Mesenchymal stem cell (in vitro differentiated cells and primary cell): Measurements from ENCODE around the gene BBS4.
"Not testable (repeated sequence)": the region's sequence is repeated elsewhere in the genome, so short reads cannot be mapped to it uniquely, and the experiment has no call there.

Experiments used
- DNase-seq: peaks from one replicate; pipeline ENCODE4 v3.0.0-alpha.2; 2013
- H2AFZ ChIP-seq: one replicate; pipeline ENCODE4 v1.6.1; 2013; ENCODE audit warnings: low read depth, mild to moderate bottlenecking, control low read depth, inconsistent platforms, low read length, moderate library complexity
- H2AK5ac ChIP-seq: 2 replicates; pipeline ENCODE4 v1.6.1; 2013; ENCODE audit warnings: low read length, moderate library complexity, mild to moderate bottlenecking, inconsistent platforms; ENCODE audit not compliant: severe bottlenecking
- H2BK120ac ChIP-seq: one replicate; pipeline ENCODE4 v1.6.1; 2013; ENCODE audit warnings: low read depth, mild to moderate bottlenecking, inconsistent platforms, low read length, moderate library complexity
- H2BK12ac ChIP-seq, 2 experiments: one replicate each; pipeline ENCODE4 v1.6.1; 2013; ENCODE audit warnings: inconsistent platforms in 2 of 2, low read length in 2 of 2, mild to moderate bottlenecking in 2 of 2, moderate library complexity in 2 of 2, control low read depth in 1 of 2
- H2BK15ac ChIP-seq: one replicate; pipeline ENCODE4 v1.6.1; 2013; ENCODE audit warnings: mild to moderate bottlenecking, low read depth, inconsistent platforms; ENCODE audit not compliant: poor library complexity, severe bottlenecking
- H2BK5ac ChIP-seq: 2 replicates; pipeline ENCODE4 v1.6.1; 2013; ENCODE audit warnings: low read depth, mild to moderate bottlenecking, low read length, control low read depth, inconsistent platforms; ENCODE audit not compliant: poor library complexity, severe bottlenecking
- H3K14ac ChIP-seq, 2 experiments: one replicate each; pipeline ENCODE4 v1.6.1; 2013; ENCODE audit warnings: inconsistent platforms in 2 of 2, low read length in 2 of 2, control low read depth in 1 of 2, mild to moderate bottlenecking in 1 of 2, moderate library complexity in 1 of 2
- H3K18ac ChIP-seq, 2 experiments: one replicate each; pipeline ENCODE4 v1.6.1; 2013; ENCODE audit warnings: inconsistent platforms in 2 of 2, low read length in 2 of 2, control low read depth in 1 of 2, low read depth in 1 of 2, mild to moderate bottlenecking in 1 of 2
- H3K23ac ChIP-seq, 2 experiments: one replicate each; pipeline ENCODE4 v1.6.1; 2013; ENCODE audit warnings: inconsistent platforms in 2 of 2, low read length in 2 of 2, mild to moderate bottlenecking in 2 of 2, moderate library complexity in 2 of 2, control low read depth in 1 of 2
- H3K27ac ChIP-seq: 2 replicates; pipeline ENCODE4 v1.5.1; 2013; ENCODE audit warnings: mild to moderate bottlenecking, moderate library complexity, low read length, control low read depth, inconsistent platforms; ENCODE audit not compliant: poor library complexity, severe bottlenecking
- H3K27me3 ChIP-seq, 2 experiments: 2 replicates each; pipeline versions ENCODE4 v1.6.1 to v1.7.0; 2013; ENCODE audit warnings: low read length in 2 of 2, mild to moderate bottlenecking in 2 of 2, moderate library complexity in 2 of 2, control low read depth in 1 of 2, inconsistent platforms in 1 of 2; ENCODE audit not compliant: control insufficient read depth in 1 of 2, insufficient read depth in 1 of 2
- H3K36me3 ChIP-seq, 2 experiments: 2 replicates each; pipeline versions ENCODE4 v1.6.1 to v1.7.0; 2013; ENCODE audit warnings: low read length in 2 of 2, control low read depth in 1 of 2, inconsistent platforms in 1 of 2, low read depth in 1 of 2, mild to moderate bottlenecking in 1 of 2; ENCODE audit not compliant: insufficient read depth in 2 of 2, control insufficient read depth in 1 of 2
- H3K4ac ChIP-seq, 2 experiments: one replicate each; pipeline ENCODE4 v1.6.1; 2013; ENCODE audit warnings: inconsistent platforms in 2 of 2, low read length in 2 of 2, mild to moderate bottlenecking in 2 of 2, moderate library complexity in 2 of 2, control low read depth in 1 of 2, low read depth in 1 of 2
- H3K4me1 ChIP-seq: 2 replicates; pipeline ENCODE4 v1.6.1; 2013; ENCODE audit warnings: low read depth, low read length, control low read depth; ENCODE audit not compliant: control insufficient read depth, insufficient read depth
- H3K4me2 ChIP-seq: 2 replicates; pipeline ENCODE4 v1.6.1; 2013; ENCODE audit warnings: low read length, mild to moderate bottlenecking, inconsistent platforms; ENCODE audit not compliant: poor library complexity, severe bottlenecking
- H3K4me3 ChIP-seq, 2 experiments: 2 replicates each; pipeline versions ENCODE4 v1.5.1 to v1.7.0; 2013; ENCODE audit warnings: low read length in 2 of 2, mild to moderate bottlenecking in 2 of 2, control low read depth in 1 of 2, low read depth in 1 of 2; ENCODE audit not compliant: insufficient read depth in 1 of 2
- H3K79me1 ChIP-seq: replicated peaks from 2 replicates; pipeline ENCODE4 v1.6.1; 2013; ENCODE audit warnings: mild to moderate bottlenecking, control low read depth, low read length, inconsistent platforms; ENCODE audit not compliant: poor library complexity, severe bottlenecking
- H3K9ac ChIP-seq: 2 replicates; pipeline ENCODE4 v1.7.0; 2013; ENCODE audit warnings: mild to moderate bottlenecking, low read length, moderate library complexity
- H3K9me3 ChIP-seq: 2 replicates; pipeline ENCODE4 v1.7.0; 2013; ENCODE audit warnings: mild to moderate bottlenecking, low read length; ENCODE audit not compliant: control insufficient read depth
- H4K8ac ChIP-seq: one replicate; pipeline ENCODE4 v1.6.1; 2013; ENCODE audit warnings: inconsistent platforms, mild to moderate bottlenecking, low read length, moderate library complexity
- H4K91ac ChIP-seq: one replicate; pipeline ENCODE4 v1.6.1; 2013; ENCODE audit warnings: mild to moderate bottlenecking, low read length, inconsistent platforms
- WGBS: methylation state at CpG from one replicate; pipeline ENCODE4 v1.1.7; 2013; ENCODE audit warnings: mixed read lengths; 5-methylcytosine and 5-hydroxymethylcytosine counted together

BBS4 gene

DNA sequence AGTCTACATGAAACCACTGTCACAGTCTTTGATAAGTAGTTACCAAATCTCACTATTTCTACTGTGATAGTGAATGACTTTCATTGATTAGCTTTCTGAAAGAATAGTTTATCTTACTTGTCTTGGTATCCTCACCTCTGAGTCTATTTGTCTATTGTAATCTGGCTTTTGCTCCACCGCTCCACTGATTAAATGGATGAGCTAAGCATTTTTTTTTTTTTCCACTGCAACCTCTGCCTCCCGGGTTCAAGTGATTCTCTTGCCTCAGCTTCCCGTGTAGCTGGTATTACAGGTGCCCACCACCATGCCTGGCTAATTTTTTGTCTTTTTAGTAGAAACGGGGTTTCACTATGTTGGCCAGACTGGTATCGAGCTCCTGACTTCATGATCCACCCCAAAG, 12.9 kb downstream of the BBS4 start:
- Histone ChIP-seq H3K4me3 (no peak overlapping the region), H4K91ac (no peak overlapping the region), H2BK5ac (no peak overlapping the region), H3K14ac (no peak overlapping the region), H3K18ac (no peak overlapping the region), H2AFZ (no peak overlapping the region), H4K8ac (no peak overlapping the region), H3K27me3 (no peaks in the 10 kb centered on the region), H3K4ac (no peak overlapping the region), H3K4me2 (no peak overlapping the region), H3K23ac (no peak overlapping the region), H3K27ac (no peak overlapping the region), H2BK120ac (no peak overlapping the region), H3K36me3 (peaks cover 0 to 5% of the 10 kb centered on the region in 2 experiments), H3K9ac (no peak overlapping the region), H3K4me1 (no peaks in the 10 kb centered on the region), H2BK15ac (no peak overlapping the region), H2BK12ac (no peak overlapping the region), H3K79me1 (peaks cover 8% of the 10 kb centered on the region), H2AK5ac (no peak overlapping the region), H3K9me3 (no peaks in the 10 kb centered on the region)
- WGBS = 97% methylated on average over 5 of the region's 5 CpGs
- DNase-seq = no peak

DNA sequence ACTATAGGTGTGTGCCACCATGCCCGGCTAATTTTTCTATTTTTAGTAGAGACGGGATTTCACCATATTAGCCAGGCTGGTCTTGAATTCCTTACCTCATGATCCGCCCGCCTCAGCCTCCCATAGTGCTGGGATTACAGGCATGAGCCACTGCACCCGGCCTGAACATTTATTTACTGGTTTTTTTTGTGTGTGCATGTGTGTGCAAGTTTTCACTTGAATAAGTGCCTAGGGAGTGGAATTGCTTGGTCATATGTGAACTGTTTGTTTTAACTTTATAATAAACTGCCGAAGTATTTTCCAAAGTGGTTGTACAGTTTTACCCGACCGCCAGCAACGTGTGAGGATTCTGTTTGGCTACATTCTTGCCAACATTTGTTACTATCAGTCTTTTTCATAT, 14.1 kb downstream of the BBS4 start:
- Histone ChIP-seq H3K4ac (no peak overlapping the region), H3K36me3 (peaks cover 0 to 5% of the 10 kb centered on the region in 2 experiments), H3K4me3 (no peak overlapping the region), H3K4me2 (no peak overlapping the region), H3K4me1 (no peaks in the 10 kb centered on the region), H3K18ac (no peak overlapping the region), H2BK15ac (no peak overlapping the region), H2BK120ac (no peak overlapping the region), H2BK12ac (no peak overlapping the region), H2AK5ac (no peak overlapping the region), H3K14ac (no peak overlapping the region), H3K27ac (no peak overlapping the region), H2BK5ac (no peak overlapping the region), H3K9me3 (no peaks in the 10 kb centered on the region), H3K9ac (no peak overlapping the region), H3K27me3 (no peaks in the 10 kb centered on the region), H4K91ac (no peak overlapping the region), H3K23ac (no peak overlapping the region), H4K8ac (no peak overlapping the region), H3K79me1 (peaks cover 13% of the 10 kb centered on the region), H2AFZ (no peak overlapping the region)
- WGBS = 96% methylated on average over 9 of the region's 9 CpGs
- no peak for DNase-seq

DNA sequence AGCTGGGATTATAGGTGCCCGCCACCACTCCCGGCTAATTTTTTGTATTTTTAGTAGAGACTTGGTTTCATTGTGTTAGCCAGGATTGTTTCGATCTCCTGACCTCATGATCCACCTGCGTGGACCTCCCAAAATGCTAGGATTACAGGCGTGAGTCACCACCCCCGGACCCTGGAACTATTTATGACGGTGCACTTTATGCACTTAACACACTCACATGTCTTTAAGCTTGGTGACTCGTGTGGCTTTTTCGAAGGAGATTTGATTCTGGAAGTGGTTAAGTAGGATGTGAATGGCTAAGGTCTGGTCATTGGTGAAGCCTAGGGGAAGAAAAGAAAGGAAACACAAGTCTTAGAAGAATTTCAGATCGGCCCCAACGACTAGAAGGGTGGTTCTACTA, 20.3 kb downstream of the BBS4 start:
- Histone ChIP-seq H2AK5ac (no peak overlapping the region), H2BK120ac (no peak overlapping the region), H3K18ac (no peak overlapping the region), H2BK5ac (no peak overlapping the region), H3K9ac (no peak overlapping the region), H3K4me1 (no peaks in the 10 kb centered on the region), H3K14ac (no peak overlapping the region), H3K4me2 (no peak overlapping the region), H2BK15ac (no peak overlapping the region), H4K8ac (no peak overlapping the region), H3K27me3 (no peaks in the 10 kb centered on the region), H3K36me3 (peaks cover 0 to 11% of the 10 kb centered on the region in 2 experiments), H4K91ac (no peak overlapping the region), H3K27ac (no peak overlapping the region), H2BK12ac (no peak overlapping the region), H3K4ac (no peak overlapping the region), H2AFZ (no peak overlapping the region), H3K79me1 (peaks cover 18% of the 10 kb centered on the region), H3K4me3 (no peak overlapping the region), H3K9me3 (no peaks in the 10 kb centered on the region), H3K23ac (no peak overlapping the region)
- WGBS = 84% methylated on average over 6 of the region's 11 CpGs
- DNase-seq = peak; percentile 25

DNA sequence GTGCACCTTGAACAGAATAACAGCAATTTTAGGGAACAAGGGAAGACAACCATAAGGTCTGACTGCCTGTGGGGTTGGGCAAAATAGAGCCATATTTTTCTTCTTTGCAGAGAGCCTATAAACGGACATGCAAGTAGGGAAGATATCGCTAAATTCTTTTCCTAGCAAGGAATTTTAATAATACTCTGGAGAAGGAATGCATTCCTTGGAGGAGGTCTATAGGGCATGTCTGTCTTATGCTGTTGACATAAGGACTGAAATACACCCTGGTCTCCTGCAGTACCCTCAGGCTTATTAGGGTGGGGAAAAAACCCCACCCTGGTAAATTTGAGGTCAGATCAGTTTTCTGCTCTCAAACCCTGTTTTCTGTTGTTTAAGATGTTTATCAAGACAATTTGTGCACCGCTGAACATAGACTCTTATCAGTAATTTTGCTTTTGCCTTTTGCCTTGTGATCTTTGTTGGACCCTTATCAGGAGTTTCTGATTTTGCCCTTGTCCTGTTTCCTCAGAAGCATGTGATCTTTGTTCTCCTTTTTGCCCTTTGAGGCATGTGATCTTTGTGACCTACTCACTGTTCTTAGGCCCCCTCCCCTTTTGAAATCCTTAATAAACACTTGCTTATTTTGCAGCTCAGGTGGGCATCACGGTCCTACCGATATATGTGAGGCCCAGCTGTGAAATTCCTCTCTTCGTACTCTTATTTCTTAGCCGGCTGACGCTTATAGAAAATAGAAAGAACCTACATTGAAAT, 22.7 kb downstream of the BBS4 start:
- Histone ChIP-seq H3K79me1 (peaks cover 16% of the 10 kb centered on the region), H3K36me3 (peaks cover 2 to 35% of the 10 kb centered on the region in 2 experiments)
- H3K18ac ChIP-seq, DNase-seq, H3K9me3 ChIP-seq, H2BK12ac ChIP-seq, H2BK120ac ChIP-seq, H4K91ac ChIP-seq, H2AFZ ChIP-seq, H2BK5ac ChIP-seq, H3K27me3 ChIP-seq, H3K14ac ChIP-seq, H3K9ac ChIP-seq, H2AK5ac ChIP-seq, H3K27ac ChIP-seq, H3K23ac ChIP-seq, H3K4me1 ChIP-seq, H4K8ac ChIP-seq, H3K4me2 ChIP-seq, H3K4me3 ChIP-seq, H2BK15ac ChIP-seq, H3K4ac ChIP-seq: not testable (repeated sequence)
- 99% methylated on average over 8 of the region's 8 CpGs for WGBS
